Activated CD4-positive, alpha-beta T cell treated with anti-CD3 and anti-CD28 coated beads for 24 hours (primary cell): Measurements from ENCODE around the gene KRT33A.

Experiments used
- DNase-seq, 2 donors: peaks; one replicate each; pipeline ENCODE4 v3.0.0-alpha.2; 2020; ENCODE audit warnings: low read depth in 2 of 2

The KRT33A gene

GRCh38 chr17:41302981-41303380, 47.6 kb downstream of the KRT33A start:
- DNase-seq: no peak

GRCh38 chr17:41301916-41302901, 48.4 kb downstream of the KRT33A start, which contains the start of gene KRTAP29-1:
Gene KRTAP29-1 (minus strand): TSS chr17:41302851. CDS start chr17:41302851, 0 bp downstream.
- DNase-seq: no peak

- no peak for DNase-seq
Observed at GRCh38 chr17:41301204-41301790, 49.3 kb downstream of the KRT33A start.

- DNase-seq: no peak
Observed at GRCh38 chr17:41298458-41299135, 52.0 kb downstream of the KRT33A start.

GRCh38 chr17:41296846-41297245, 53.8 kb downstream of the KRT33A start:
- DNase-seq: no peak
